GM23248 (cell line): ENCODE results near the gene CCDC85B.

Source experiments
- EZH2 ChIP-seq: fragments of 200-600 bp; sonication (generic); IDR thresholded peaks from 2 replicates; pipeline ENCODE4 v1.6.1; 2018; ENCODE audit warnings: antibody characterized with exemption, mild to moderate bottlenecking; ENCODE audit not compliant: insufficient read depth, poor library complexity, severe bottlenecking
- EZH2phosphoT487 ChIP-seq: fragments of 200-600 bp; sonication (generic); IDR thresholded peaks from 2 replicates; pipeline ENCODE4 v1.6.1; 2018; ENCODE audit warnings: antibody characterized with exemption, moderate library complexity, mild to moderate bottlenecking, low read depth; ENCODE audit not compliant: insufficient read depth

GRCh38 chr11:65859812-65860277 is 30.6 kb upstream of the CCDC85B start:
- TF ChIP-seq EZH2phosphoT487 (no peak), EZH2 (no peak)
